HG03565 (cell line): ENCODE measurements around the gene KDM7A.

Experiments used
- ATAC-seq: cut with Tn5 transposase; IDR thresholded peaks from one replicate; pipeline ENCODE4 v1.9.1; 2021; ENCODE audit warnings: mild to moderate bottlenecking, moderate library complexity; ENCODE audit not compliant: unreplicated experiment

Gene KDM7A

GRCh38 chr7:140085447-140085846, 91.3 kb downstream of the KDM7A start:
- ATAC-seq, result no peak

- peak; percentile 94 for ATAC-seq
Observed at GRCh38 chr7:140084972-140085371, 91.8 kb downstream of the KDM7A start.

GRCh38 chr7:140084142-140084655, 92.6 kb downstream of the KDM7A start:
- no peak for ATAC-seq

- ATAC-seq, result no peak
Observed at GRCh38 chr7:140082770-140083169, 94.0 kb downstream of the KDM7A start.

- ATAC-seq, result no peak
Observed at GRCh38 chr7:140081774-140082425, 94.9 kb downstream of the KDM7A start.

GRCh38 chr7:140080919-140081318, 95.9 kb downstream of the KDM7A start:
- ATAC-seq, result no peak

- ATAC-seq, result no peak
Observed at GRCh38 chr7:140079121-140079536, 97.7 kb downstream of the KDM7A start.

- ATAC-seq, result no peak
Observed at GRCh38 chr7:140078392-140078791, 98.4 kb downstream of the KDM7A start.

- no peak for ATAC-seq
Observed at GRCh38 chr7:140074780-140075179, 102.0 kb downstream of the KDM7A start.

GRCh38 chr7:140070546-140070945, 106.2 kb downstream of the KDM7A start:
- no peak for ATAC-seq

GRCh38 chr7:140069298-140069949, 107.4 kb downstream of the KDM7A start:
- ATAC-seq, result no peak

- no peak for ATAC-seq
Observed at GRCh38 chr7:140068033-140068432, 108.8 kb downstream of the KDM7A start.

- no peak for ATAC-seq
Observed at GRCh38 chr7:140067052-140067451, 109.7 kb downstream of the KDM7A start.

- ATAC-seq, result peak; percentile 79
Observed at GRCh38 chr7:140062528-140063299, 114.1 kb downstream of the KDM7A start, which contains the start of gene PARP12. PARP12 (minus strand) TSS chr7:140062951; CDS start chr7:140062847, 104 bp downstream.

- peak; percentile 9 for ATAC-seq
Observed at GRCh38 chr7:140062118-140062527, 114.7 kb downstream of the KDM7A start.

- ATAC-seq, result no peak
Observed at GRCh38 chr7:140061607-140061930, 115.2 kb downstream of the KDM7A start.

GRCh38 chr7:140060788-140061606, 115.8 kb downstream of the KDM7A start:
- no peak for ATAC-seq

- ATAC-seq, result no peak
Observed at GRCh38 chr7:140060243-140060630, 116.5 kb downstream of the KDM7A start.

- no peak for ATAC-seq
Observed at GRCh38 chr7:140059273-140060242, 117.2 kb downstream of the KDM7A start.

- ATAC-seq, result no peak
Observed at GRCh38 chr7:140058517-140058916, 118.3 kb downstream of the KDM7A start.
